GM19372 (cell line): Measurements from ENCODE around the gene MALRD1.

ENCODE experiments used
- ATAC-seq: cut with Tn5 transposase; IDR thresholded peaks from one replicate; pipeline ENCODE4 v1.9.1; 2021; ENCODE audit warnings: mild to moderate bottlenecking, low read depth, moderate library complexity; ENCODE audit not compliant: unreplicated experiment

The MALRD1 gene

GRCh38 chr10:19329475-19329874 lies 280.9 kb downstream of the MALRD1 start:
- no peak for ATAC-seq

GRCh38 chr10:19332304-19332703 lies 283.7 kb downstream of the MALRD1 start:
- no peak for ATAC-seq

GRCh38 chr10:19333631-19334030 lies 285.0 kb downstream of the MALRD1 start:
- no peak for ATAC-seq

- no peak for ATAC-seq
Measured at GRCh38 chr10:19347621-19348020, 299.0 kb downstream of the MALRD1 start.

- ATAC-seq, result no peak
Measured at GRCh38 chr10:19367176-19367575, 318.6 kb downstream of the MALRD1 start.

- ATAC-seq, result no peak
Measured at GRCh38 chr10:19373988-19374387, 325.4 kb downstream of the MALRD1 start.

GRCh38 chr10:19385846-19386450 lies 337.3 kb downstream of the MALRD1 start:
- no peak for ATAC-seq

- ATAC-seq, result no peak
Measured at GRCh38 chr10:19408924-19409323, 360.3 kb downstream of the MALRD1 start.

GRCh38 chr10:19411119-19411518 lies 362.5 kb downstream of the MALRD1 start:
- ATAC-seq, result no peak

GRCh38 chr10:19412531-19412930 lies 363.9 kb downstream of the MALRD1 start:
- ATAC-seq, result no peak

- no peak for ATAC-seq
Measured at GRCh38 chr10:19416164-19416563, 367.6 kb downstream of the MALRD1 start.

GRCh38 chr10:19417740-19418139 lies 369.1 kb downstream of the MALRD1 start:
- ATAC-seq, result no peak

GRCh38 chr10:19421674-19422073 lies 373.1 kb downstream of the MALRD1 start:
- no peak for ATAC-seq

GRCh38 chr10:19426034-19426433 lies 377.4 kb downstream of the MALRD1 start:
- no peak for ATAC-seq

GRCh38 chr10:19431622-19432351 lies 383.2 kb downstream of the MALRD1 start:
- ATAC-seq, result no peak

GRCh38 chr10:19449860-19450259 lies 401.3 kb downstream of the MALRD1 start:
- no peak for ATAC-seq

GRCh38 chr10:19451356-19451755 lies 402.8 kb downstream of the MALRD1 start:
- no peak for ATAC-seq

GRCh38 chr10:19451937-19452336 lies 403.3 kb downstream of the MALRD1 start:
- ATAC-seq, result no peak

- no peak for ATAC-seq
Measured at GRCh38 chr10:19453967-19454366, 405.4 kb downstream of the MALRD1 start.

- ATAC-seq, result no peak
Measured at GRCh38 chr10:19461588-19461987, 413.0 kb downstream of the MALRD1 start.

GRCh38 chr10:19466709-19467108 lies 418.1 kb downstream of the MALRD1 start:
- ATAC-seq, result no peak

- ATAC-seq, result no peak
Measured at GRCh38 chr10:19468413-19468812, 419.8 kb downstream of the MALRD1 start.
